D721Med (cell line): ENCODE data around the gene NTRK3.

Experiments used
- DNase-seq: peaks from one replicate; pipeline ENCODE4 v3.0.0; 2011; ENCODE audit warnings: low spot score; ENCODE audit not compliant: insufficient read length
- FAIRE-seq: peaks from 2 replicates; lab custom pipeline; 2011; peaks lifted over from hg19 to GRCh38; lab: Jason Lieb, UNC
- CTCF ChIP-seq: IDR thresholded peaks from 2 replicates; pipeline ENCODE4 v1.5.1; 2012; ENCODE audit warnings: mild to moderate bottlenecking, control low read depth; ENCODE audit not compliant: insufficient read depth; ENCODE audit errors: missing control alignments

NTRK3 gene

DNA sequence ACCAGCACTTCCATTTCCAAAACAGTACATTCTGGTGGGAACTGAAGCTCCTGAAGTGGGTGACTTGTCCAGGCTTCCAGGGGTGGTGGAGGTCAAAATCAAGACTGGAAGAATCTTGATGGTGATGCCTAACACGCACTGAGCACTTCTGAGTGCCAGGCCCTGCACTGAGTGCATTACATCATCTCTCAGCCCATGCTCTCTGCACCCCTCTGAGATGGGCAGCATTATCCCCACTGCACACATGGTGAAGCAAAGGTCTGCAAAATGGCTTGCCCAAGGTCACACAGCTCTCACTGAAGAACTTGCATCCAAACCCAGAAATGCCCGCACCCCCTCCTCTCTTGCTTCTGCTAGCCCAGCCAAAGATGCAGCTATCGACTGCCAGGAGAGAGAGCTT is 36.9 kb downstream of the NTRK3 start:
- no peak for TF ChIP-seq CTCF
- FAIRE-seq: no peak
- no peak for DNase-seq

DNA sequence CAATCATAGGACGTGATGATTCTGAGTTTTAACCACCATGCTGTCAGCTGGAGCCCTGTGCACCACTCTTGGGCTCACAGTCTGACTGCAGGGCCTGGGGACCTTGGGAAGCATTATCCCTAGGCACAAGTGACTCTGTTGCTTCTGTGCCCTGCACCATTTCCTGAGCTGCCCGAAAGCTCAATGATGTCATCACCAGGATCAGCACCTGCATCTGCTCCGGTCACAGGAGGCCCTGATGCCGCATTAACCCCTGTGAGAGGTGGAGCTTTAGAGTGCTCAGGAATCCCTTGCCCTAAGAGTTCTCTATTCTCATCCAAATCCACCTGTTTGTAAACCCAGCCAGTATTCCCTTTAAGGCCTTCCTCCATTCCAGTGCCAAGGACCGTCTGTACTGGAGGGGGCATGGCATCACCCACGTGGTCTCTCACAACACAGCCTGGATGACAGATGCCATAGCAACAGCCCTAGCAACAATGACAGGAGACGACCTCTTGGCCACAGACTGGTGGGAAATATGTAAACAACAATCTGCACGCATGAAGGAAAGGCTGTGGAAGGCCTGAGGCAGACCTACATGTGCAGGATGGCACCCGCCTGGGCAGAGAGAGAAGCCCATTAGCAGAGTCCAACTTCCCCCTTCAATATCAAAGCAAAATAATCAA is 37.9 kb downstream of the NTRK3 start:
- no peak for DNase-seq
- no peak for FAIRE-seq
- no peak for TF ChIP-seq CTCF

- no peak for DNase-seq
- TF ChIP-seq CTCF: no peak
- FAIRE-seq: no peak
Observed at GRCh38 chr15:88215066-88215648, 41.4 kb downstream of the NTRK3 start.

DNA sequence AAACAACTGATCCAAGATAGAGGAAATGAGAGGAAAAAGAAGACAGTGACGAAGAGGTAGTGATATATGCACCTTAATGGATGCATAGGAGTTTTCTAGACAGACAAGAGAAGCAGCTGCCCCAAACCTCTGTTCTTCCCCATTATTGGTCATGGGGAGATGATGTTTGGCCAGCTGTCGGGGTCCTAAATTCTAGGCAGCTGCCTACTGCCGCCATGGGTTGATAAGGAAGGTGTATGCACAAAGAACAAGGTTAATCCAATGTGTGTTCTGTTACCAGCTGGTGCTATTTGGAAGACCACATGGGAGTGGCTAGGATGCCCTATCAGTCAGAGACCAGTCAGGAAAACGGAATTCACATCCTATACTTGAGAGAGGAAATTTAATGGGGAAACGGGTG is 47.4 kb downstream of the NTRK3 start:
- TF ChIP-seq CTCF: no peak
- DNase-seq: no peak
- FAIRE-seq: no peak

DNA sequence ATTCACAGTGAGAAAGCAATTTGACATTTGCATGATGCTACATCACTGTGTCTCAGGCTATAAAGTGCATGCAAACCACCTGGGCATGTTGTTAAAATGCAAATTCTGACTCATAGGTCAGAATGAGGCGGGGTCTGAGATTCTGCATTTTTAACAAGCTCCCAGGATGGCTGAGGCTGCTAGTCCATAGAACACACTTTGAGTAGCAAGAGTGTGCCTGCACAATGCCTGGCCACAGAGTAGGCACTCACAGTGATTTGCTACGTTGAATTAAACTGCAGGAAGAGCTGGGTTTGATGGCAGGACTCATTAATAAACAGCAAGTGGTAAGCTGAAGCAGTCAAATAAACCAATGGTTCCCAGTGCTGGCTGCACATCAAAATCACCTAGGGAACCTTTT is 48.1 kb downstream of the NTRK3 start:
- no peak for TF ChIP-seq CTCF
- DNase-seq: no peak
- FAIRE-seq: no peak

GRCh38 chr15:88207565-88207964 is 49.0 kb downstream of the NTRK3 start:
- no peak for FAIRE-seq
- no peak for TF ChIP-seq CTCF
- DNase-seq: no peak

- DNase-seq (no peak), FAIRE-seq (no peak)
- no peak for TF ChIP-seq CTCF
Observed at GRCh38 chr15:88204584-88204983, 52.0 kb downstream of the NTRK3 start.
